ENCODE measurements around the gene PRKCZ.
A peak's percentile ranks its signal among the peaks of the same experiment; 100 is the strongest.
"Not testable (repeated sequence)": the region's sequence is repeated elsewhere in the genome, so short reads cannot be mapped to it uniquely, and the experiment has no call there.

Gene PRKCZ

GRCh38 chr1:2135441-2135841 lies 85.2 kb downstream of the PRKCZ start:
- DNase-seq (ENCODE audit: low spot score): no peak

GRCh38 chr1:2135941-2136340 lies 85.7 kb downstream of the PRKCZ start:
- DNase-seq (ENCODE audit: low spot score): no peak

- no peak for DNase-seq (ENCODE audit: low spot score)
Observed at GRCh38 chr1:2136386-2137235, 86.4 kb downstream of the PRKCZ start.

GRCh38 chr1:2137257-2138121 lies 87.3 kb downstream of the PRKCZ start:
- DNase-seq (ENCODE audit: low spot score): no peak

GRCh38 chr1:2139156-2139555 lies 88.9 kb downstream of the PRKCZ start:
- not testable (repeated sequence) for DNase-seq (ENCODE audit: low spot score)

GRCh38 chr1:2141025-2141424 lies 90.8 kb downstream of the PRKCZ start:
- no peak for DNase-seq (ENCODE audit: low spot score)

GRCh38 chr1:2143814-2144500 lies 93.7 kb downstream of the PRKCZ start:
- DNase-seq (ENCODE audit: low spot score): no peak

- DNase-seq (ENCODE audit: low spot score): no peak
Observed at GRCh38 chr1:2144501-2145090, 94.4 kb downstream of the PRKCZ start.

- DNase-seq (ENCODE audit: low spot score): peak; percentile 12
Observed at GRCh38 chr1:2145946-2146835, 96.0 kb downstream of the PRKCZ start.

GRCh38 chr1:2146836-2147517 lies 96.8 kb downstream of the PRKCZ start:
- DNase-seq (ENCODE audit: low spot score): no peak

GRCh38 chr1:2147869-2148268 lies 97.7 kb downstream of the PRKCZ start:
- not testable (repeated sequence) for DNase-seq (ENCODE audit: low spot score)

- DNase-seq (ENCODE audit: low spot score): peak; percentile 60
Observed at GRCh38 chr1:2148691-2149090, 98.5 kb downstream of the PRKCZ start.

GRCh38 chr1:2150801-2151200 lies 100.6 kb downstream of the PRKCZ start:
- DNase-seq (ENCODE audit: low spot score): no peak

GRCh38 chr1:2151252-2151651 lies 101.0 kb downstream of the PRKCZ start:
- no peak for DNase-seq (ENCODE audit: low spot score)

- DNase-seq (ENCODE audit: low spot score): no peak
Observed at GRCh38 chr1:2151911-2152310, 101.7 kb downstream of the PRKCZ start.

- DNase-seq (ENCODE audit: low spot score): no peak
Observed at GRCh38 chr1:2152954-2153353, 102.7 kb downstream of the PRKCZ start.

- DNase-seq (ENCODE audit: low spot score): no peak
Observed at GRCh38 chr1:2154022-2154421, 103.8 kb downstream of the PRKCZ start.

- no peak for DNase-seq (ENCODE audit: low spot score)
Observed at GRCh38 chr1:2155147-2155598, 105.0 kb downstream of the PRKCZ start.

GRCh38 chr1:2155788-2156187 lies 105.6 kb downstream of the PRKCZ start:
- DNase-seq (ENCODE audit: low spot score): no peak

GRCh38 chr1:2156866-2157265 lies 106.7 kb downstream of the PRKCZ start:
- no peak for DNase-seq (ENCODE audit: low spot score)

Measured in activated CD4-positive, alpha-beta T cell treated with anti-CD3 and anti-CD28 coated beads, Interleukin-2, Interleukin-4, amounts not matched to agents 100 ng/mL and 50 ng/mL, durations not matched to agents 16 hours and 8 hours (primary cell).